ENCODE data around the gene PPHLN1.

GRCh38 chr12:42407306-42407705 lies 81.3 kb downstream of the PPHLN1 start:
- TF ChIP-seq CTCF (IDR thresholded peaks at IDR 0.05 in 4 of 5, conservative IDR thresholded peaks at IDR 0.05 in 1 of 5) (no peak), POLR2A (IDR thresholded peaks at IDR 0.05) (no peak)

Data from gastrocnemius medialis (tissue), 4 donors.